H1 (cell line): Measurements from ENCODE around the gene TXNDC11. TPM values are rescaled to one million over a fixed set of nuclear protein-coding genes. Genes with fewer than 3 reads are reported as not detected.

Source experiments
- EGR1 ChIP-seq: IDR thresholded peaks from 2 replicates; pipeline ENCODE4 v1.6.1; 2011; ENCODE audit warnings: low read depth, low read length, borderline replicate concordance
- HDAC2 ChIP-seq, 2 experiments: fragments of 300-600 bp in 1 of 2; sonication (generic) in 1 of 2; IDR thresholded peaks; 2 replicates each; pipeline ENCODE4 v1.6.1; 2011 to 2012; ENCODE audit warnings: low read depth in 2 of 2, low read length in 2 of 2, mild to moderate bottlenecking in 2 of 2, moderate library complexity in 2 of 2, borderline replicate concordance in 1 of 2, inconsistent platforms in 1 of 2
- JUND ChIP-seq: IDR thresholded peaks from 2 replicates; pipeline ENCODE4 v1.6.1; 2011; ENCODE audit warnings: mild to moderate bottlenecking, improper control_type of control experiment, low read length
- MAX ChIP-seq: IDR thresholded peaks from 2 replicates; pipeline ENCODE4 v1.6.1; 2012; ENCODE audit warnings: inconsistent platforms
- RBBP5 ChIP-seq: IDR thresholded peaks from 2 replicates; pipeline ENCODE4 v1.7.1; 2012; ENCODE audit warnings: low read depth, mild to moderate bottlenecking, inconsistent platforms, low read length, moderate library complexity, borderline replicate concordance
- SUZ12 ChIP-seq: fragments of 200-600 bp; sonication (generic); IDR thresholded peaks from 2 replicates; pipeline ENCODE4 v1.6.1; 2012; ENCODE audit warnings: mild to moderate bottlenecking, inconsistent platforms, low read length, moderate library complexity, mixed read lengths
- TAF7 ChIP-seq: optimal IDR thresholded peaks from 2 replicates; pipeline ENCODE3; 2011; ENCODE audit warnings: low read depth, mild to moderate bottlenecking, inconsistent platforms, low read length, moderate library complexity, borderline replicate concordance
- ZNF274 ChIP-seq: IDR thresholded peaks from 2 replicates; pipeline ENCODE4 v1.7.0; 2012; ENCODE audit warnings: low read length, borderline replicate concordance; ENCODE audit errors: extremely low read depth
- polyA plus RNA-seq, 7 experiments: library from polyadenylated mRNA; depleted of rRNA in 3 of 7; stranded (reverse) in 5 of 7; unstranded in 2 of 7; fragments of >200 nt in 5 of 7; fragments of 200-250 nt in 2 of 7; gene quantifications; 1 replicate in 5 of 7; 2 replicates in 1 of 7; 4 replicates in 1 of 7; pipeline versions ENCODE4 v1.2.1 to v1.2.3, GENCODE V29; 2011 to 2013; ENCODE audit warnings: missing spikeins in 2 of 7, mixed read lengths in 2 of 7
- total RNA-seq: library from RNA; stranded (reverse); fragmentation: NEBNext Ultra II Directional; extraction: Animal tissue kit (Norgen Biotek cat#: 25700); gene quantifications from 2 replicates; pipeline ENCODE4 v1.2.1, GENCODE V29; 2021
- TF ChIP-seq, protein P1 (sequence below): fragments of 300-600 bp; sonication (generic); IDR thresholded peaks from 2 replicates; pipeline ENCODE4 v1.7.1; 2012; ENCODE audit warnings: low read length, moderate library complexity, mild to moderate bottlenecking, inconsistent platforms; ENCODE audit not compliant: insufficient replicate concordance

Gene TXNDC11
- total and polyA plus RNA-seq, 2 of the 8 experiments (the other 6 are each of a cell fraction or from before 2014, with no cell fraction given): 13.5 to 13.8 TPM

GRCh38 chr16:11744075-11744470, 1.4 kb upstream of the TXNDC11 start (continued):
- TF ChIP-seq, protein P1, sequence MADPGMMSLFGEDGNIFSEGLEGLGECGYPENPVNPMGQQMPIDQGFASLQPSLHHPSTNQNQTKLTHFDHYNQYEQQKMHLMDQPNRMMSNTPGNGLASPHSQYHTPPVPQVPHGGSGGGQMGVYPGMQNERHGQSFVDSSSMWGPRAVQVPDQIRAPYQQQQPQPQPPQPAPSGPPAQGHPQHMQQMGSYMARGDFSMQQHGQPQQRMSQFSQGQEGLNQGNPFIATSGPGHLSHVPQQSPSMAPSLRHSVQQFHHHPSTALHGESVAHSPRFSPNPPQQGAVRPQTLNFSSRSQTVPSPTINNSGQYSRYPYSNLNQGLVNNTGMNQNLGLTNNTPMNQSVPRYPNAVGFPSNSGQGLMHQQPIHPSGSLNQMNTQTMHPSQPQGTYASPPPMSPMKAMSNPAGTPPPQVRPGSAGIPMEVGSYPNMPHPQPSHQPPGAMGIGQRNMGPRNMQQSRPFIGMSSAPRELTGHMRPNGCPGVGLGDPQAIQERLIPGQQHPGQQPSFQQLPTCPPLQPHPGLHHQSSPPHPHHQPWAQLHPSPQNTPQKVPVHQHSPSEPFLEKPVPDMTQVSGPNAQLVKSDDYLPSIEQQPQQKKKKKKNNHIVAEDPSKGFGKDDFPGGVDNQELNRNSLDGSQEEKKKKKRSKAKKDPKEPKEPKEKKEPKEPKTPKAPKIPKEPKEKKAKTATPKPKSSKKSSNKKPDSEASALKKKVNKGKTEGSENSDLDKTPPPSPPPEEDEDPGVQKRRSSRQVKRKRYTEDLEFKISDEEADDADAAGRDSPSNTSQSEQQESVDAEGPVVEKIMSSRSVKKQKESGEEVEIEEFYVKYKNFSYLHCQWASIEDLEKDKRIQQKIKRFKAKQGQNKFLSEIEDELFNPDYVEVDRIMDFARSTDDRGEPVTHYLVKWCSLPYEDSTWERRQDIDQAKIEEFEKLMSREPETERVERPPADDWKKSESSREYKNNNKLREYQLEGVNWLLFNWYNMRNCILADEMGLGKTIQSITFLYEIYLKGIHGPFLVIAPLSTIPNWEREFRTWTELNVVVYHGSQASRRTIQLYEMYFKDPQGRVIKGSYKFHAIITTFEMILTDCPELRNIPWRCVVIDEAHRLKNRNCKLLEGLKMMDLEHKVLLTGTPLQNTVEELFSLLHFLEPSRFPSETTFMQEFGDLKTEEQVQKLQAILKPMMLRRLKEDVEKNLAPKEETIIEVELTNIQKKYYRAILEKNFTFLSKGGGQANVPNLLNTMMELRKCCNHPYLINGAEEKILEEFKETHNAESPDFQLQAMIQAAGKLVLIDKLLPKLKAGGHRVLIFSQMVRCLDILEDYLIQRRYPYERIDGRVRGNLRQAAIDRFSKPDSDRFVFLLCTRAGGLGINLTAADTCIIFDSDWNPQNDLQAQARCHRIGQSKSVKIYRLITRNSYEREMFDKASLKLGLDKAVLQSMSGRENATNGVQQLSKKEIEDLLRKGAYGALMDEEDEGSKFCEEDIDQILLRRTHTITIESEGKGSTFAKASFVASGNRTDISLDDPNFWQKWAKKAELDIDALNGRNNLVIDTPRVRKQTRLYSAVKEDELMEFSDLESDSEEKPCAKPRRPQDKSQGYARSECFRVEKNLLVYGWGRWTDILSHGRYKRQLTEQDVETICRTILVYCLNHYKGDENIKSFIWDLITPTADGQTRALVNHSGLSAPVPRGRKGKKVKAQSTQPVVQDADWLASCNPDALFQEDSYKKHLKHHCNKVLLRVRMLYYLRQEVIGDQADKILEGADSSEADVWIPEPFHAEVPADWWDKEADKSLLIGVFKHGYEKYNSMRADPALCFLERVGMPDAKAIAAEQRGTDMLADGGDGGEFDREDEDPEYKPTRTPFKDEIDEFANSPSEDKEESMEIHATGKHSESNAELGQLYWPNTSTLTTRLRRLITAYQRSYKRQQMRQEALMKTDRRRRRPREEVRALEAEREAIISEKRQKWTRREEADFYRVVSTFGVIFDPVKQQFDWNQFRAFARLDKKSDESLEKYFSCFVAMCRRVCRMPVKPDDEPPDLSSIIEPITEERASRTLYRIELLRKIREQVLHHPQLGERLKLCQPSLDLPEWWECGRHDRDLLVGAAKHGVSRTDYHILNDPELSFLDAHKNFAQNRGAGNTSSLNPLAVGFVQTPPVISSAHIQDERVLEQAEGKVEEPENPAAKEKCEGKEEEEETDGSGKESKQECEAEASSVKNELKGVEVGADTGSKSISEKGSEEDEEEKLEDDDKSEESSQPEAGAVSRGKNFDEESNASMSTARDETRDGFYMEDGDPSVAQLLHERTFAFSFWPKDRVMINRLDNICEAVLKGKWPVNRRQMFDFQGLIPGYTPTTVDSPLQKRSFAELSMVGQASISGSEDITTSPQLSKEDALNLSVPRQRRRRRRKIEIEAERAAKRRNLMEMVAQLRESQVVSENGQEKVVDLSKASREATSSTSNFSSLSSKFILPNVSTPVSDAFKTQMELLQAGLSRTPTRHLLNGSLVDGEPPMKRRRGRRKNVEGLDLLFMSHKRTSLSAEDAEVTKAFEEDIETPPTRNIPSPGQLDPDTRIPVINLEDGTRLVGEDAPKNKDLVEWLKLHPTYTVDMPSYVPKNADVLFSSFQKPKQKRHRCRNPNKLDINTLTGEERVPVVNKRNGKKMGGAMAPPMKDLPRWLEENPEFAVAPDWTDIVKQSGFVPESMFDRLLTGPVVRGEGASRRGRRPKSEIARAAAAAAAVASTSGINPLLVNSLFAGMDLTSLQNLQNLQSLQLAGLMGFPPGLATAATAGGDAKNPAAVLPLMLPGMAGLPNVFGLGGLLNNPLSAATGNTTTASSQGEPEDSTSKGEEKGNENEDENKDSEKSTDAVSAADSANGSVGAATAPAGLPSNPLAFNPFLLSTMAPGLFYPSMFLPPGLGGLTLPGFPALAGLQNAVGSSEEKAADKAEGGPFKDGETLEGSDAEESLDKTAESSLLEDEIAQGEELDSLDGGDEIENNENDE: no peak
- no peak for TF ChIP-seq EGR1
- no peak for TF ChIP-seq SUZ12
- no peak for TF ChIP-seq TAF7
- no peak for TF ChIP-seq RBBP5
- no peak for TF ChIP-seq MAX
- no peak for TF ChIP-seq JUND
- TF ChIP-seq ZNF274: no peak
- TF ChIP-seq HDAC2 (IDR thresholded peaks at IDR 0.05; ENCODE audit: borderline replicate concordance in 1 of 2, low read depth in 2 of 2, low read length in 2 of 2): no peak
